OCI-LY3 (cell line): ENCODE measurements around the gene SAC3D1.

ENCODE experiments used
- H2AFZ ChIP-seq: fragments of 200-600, 300-600 bp; shearing (Covaris generic); 2 replicates; pipeline ENCODE4 v1.6.0; 2014; ENCODE audit warnings: antibody characterized with exemption, low read depth, low read length
- H3K27ac ChIP-seq: fragments of 200-600, 300-600 bp; sonication (generic); 2 replicates; pipeline ENCODE4 v1.5.1; 2014; ENCODE audit warnings: mild to moderate bottlenecking, low read length, moderate library complexity, mixed read lengths
- H3K27me3 ChIP-seq: fragments of 200-600, 300-600 bp; sonication (generic); 2 replicates; pipeline ENCODE4 v1.6.1; 2014; ENCODE audit warnings: low read depth, low read length, mixed read lengths
- H3K36me3 ChIP-seq: fragments of 200-600, 300-600 bp; sonication (generic); replicated peaks from 2 replicates; pipeline ENCODE3; 2014; ENCODE audit warnings: low read depth, low read length, mixed read lengths
- H3K4me1 ChIP-seq: fragments of 300-600, 200-600 bp; sonication (generic); 2 replicates; pipeline ENCODE4 v1.6.1; 2014; ENCODE audit warnings: low read length, mixed read lengths
- H3K4me2 ChIP-seq: fragments of 200-600, 300-600 bp; sonication (generic); 2 replicates; pipeline ENCODE4 v1.6.1; 2014; ENCODE audit warnings: low read length, mixed read lengths
- H3K4me3 ChIP-seq: fragments of 300-600, 200-600 bp; sonication (generic); 2 replicates; pipeline ENCODE4 v1.5.1; 2014; ENCODE audit warnings: antibody characterized with exemption, mild to moderate bottlenecking, low read length, moderate library complexity
- H3K79me2 ChIP-seq: fragments of 300-600, 200-600 bp; shearing (Covaris generic); 2 replicates; pipeline ENCODE4 v1.6.1; 2014; ENCODE audit warnings: mild to moderate bottlenecking, low read length, mixed read lengths
- H3K9ac ChIP-seq: fragments of 300-600, 200-600 bp; shearing (Covaris generic); 2 replicates; pipeline ENCODE4 v1.6.0; 2014; ENCODE audit warnings: mild to moderate bottlenecking, low read length, moderate library complexity
- H3K9me3 ChIP-seq: fragments of 200-600, 300-600 bp; shearing (Covaris generic); 2 replicates; pipeline ENCODE4 v1.6.1; 2014; ENCODE audit warnings: low read length, mixed read lengths; ENCODE audit not compliant: insufficient read depth
- H4K20me1 ChIP-seq: fragments of 200-600, 300-600 bp; sonication (generic); 2 replicates; pipeline ENCODE4 v1.6.1; 2016; ENCODE audit warnings: low read length, mixed read lengths; ENCODE audit not compliant: insufficient read depth
- EZH2phosphoT487 ChIP-seq: fragments of 200-600 bp; shearing (Covaris generic); IDR thresholded peaks from 2 replicates; pipeline ENCODE4 v1.6.1; 2018; ENCODE audit warnings: antibody characterized with exemption, mixed run types, low read depth
- TF ChIP-seq, protein P1 (sequence below): fragments of 200-600, 300-600 bp; sonication (generic); IDR thresholded peaks from 2 replicates; pipeline ENCODE4 v1.5.1; 2014; ENCODE audit warnings: antibody characterized with exemption, low read length, low read depth

SAC3D1 gene

DNA sequence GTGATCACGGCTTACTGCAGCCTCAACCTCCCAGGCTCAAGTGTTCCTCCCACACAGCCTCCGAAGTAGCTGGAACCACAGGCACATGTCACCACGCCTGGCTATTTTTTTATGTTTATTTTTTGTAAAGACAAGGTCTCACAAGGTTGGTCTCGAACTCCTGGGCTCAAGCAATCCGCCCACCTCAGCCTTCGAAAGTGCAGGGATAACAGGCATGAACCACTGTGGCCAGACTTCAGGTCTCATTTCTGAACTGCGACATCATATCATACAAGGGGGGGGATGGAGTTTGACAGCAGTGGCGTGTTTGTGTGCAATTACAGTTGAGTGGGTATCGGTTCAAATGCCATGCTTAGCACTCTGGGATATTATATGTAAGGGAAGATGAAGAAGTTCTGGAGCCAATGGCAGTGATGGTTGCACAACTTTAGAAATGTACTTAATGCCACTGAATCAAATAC lies 10.4 kb downstream of the SAC3D1 start:
- TF ChIP-seq, protein P1, sequence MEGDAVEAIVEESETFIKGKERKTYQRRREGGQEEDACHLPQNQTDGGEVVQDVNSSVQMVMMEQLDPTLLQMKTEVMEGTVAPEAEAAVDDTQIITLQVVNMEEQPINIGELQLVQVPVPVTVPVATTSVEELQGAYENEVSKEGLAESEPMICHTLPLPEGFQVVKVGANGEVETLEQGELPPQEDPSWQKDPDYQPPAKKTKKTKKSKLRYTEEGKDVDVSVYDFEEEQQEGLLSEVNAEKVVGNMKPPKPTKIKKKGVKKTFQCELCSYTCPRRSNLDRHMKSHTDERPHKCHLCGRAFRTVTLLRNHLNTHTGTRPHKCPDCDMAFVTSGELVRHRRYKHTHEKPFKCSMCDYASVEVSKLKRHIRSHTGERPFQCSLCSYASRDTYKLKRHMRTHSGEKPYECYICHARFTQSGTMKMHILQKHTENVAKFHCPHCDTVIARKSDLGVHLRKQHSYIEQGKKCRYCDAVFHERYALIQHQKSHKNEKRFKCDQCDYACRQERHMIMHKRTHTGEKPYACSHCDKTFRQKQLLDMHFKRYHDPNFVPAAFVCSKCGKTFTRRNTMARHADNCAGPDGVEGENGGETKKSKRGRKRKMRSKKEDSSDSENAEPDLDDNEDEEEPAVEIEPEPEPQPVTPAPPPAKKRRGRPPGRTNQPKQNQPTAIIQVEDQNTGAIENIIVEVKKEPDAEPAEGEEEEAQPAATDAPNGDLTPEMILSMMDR: no peak
- no peak for TF ChIP-seq EZH2phosphoT487
- H3K79me2 ChIP-seq: no peaks in the 10 kb centered on the region
- H2AFZ ChIP-seq: no peak overlapping the region
- peaks cover 35% of the 10 kb centered on the region for H3K4me1 ChIP-seq
- no peak overlapping the region for H3K27ac ChIP-seq
- no peak overlapping the region for H3K4me3 ChIP-seq
- H4K20me1 ChIP-seq: no peaks in the 10 kb centered on the region
- no peak overlapping the region for H3K9ac ChIP-seq
- no peaks in the 10 kb centered on the region for H3K9me3 ChIP-seq
- H3K27me3 ChIP-seq: no peaks in the 10 kb centered on the region; the same call in 1 of the 2 replicates
- H3K36me3 ChIP-seq: no peaks in the 10 kb centered on the region
- 0 out of 2 replicates have a peak overlapping the region, but pooled peaks have one; percentile 6 for H3K4me2 ChIP-seq

DNA sequence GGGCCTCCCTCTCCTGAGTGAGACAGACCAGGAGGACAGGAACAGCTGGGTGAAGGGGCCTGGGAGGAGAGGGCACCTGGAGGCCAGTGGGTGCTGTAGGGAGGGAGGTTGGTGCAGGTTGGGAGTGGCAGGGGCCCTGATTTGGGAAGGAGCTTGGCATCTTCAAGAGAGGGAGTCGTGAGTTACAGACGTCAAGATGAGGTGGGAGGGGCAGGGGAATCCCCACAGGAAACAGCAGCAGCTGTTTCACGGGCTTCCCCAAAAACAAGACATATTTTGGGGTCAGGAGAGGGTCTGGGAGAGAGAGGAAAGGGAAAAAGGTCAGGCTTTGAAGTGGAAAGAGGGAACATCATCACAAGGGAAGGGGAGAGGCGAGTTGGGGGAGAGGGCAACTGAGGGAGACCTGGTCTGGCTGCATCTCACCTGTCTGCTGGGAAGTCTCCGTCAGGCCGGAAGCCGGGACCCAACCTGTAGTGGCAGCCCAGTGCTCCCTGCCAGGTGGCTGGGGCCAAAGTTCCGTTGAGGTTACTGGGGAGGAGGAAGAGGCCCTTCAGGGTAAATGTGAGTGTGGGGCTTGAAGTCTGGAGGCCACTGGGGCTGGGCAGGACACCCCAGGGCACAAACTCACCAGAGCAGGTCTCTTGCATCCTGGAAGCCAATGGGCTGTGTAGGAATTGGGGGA lies 13.0 kb downstream of the SAC3D1 start:
- H3K4me1 ChIP-seq: peaks cover 41% of the 10 kb centered on the region
- no peaks in the 10 kb centered on the region for H3K36me3 ChIP-seq
- no peak overlapping the region for H2AFZ ChIP-seq
- H3K9me3 ChIP-seq: no peaks in the 10 kb centered on the region
- H3K79me2 ChIP-seq: no peaks in the 10 kb centered on the region
- no peaks in the 10 kb centered on the region for H4K20me1 ChIP-seq
- H3K27me3 ChIP-seq: no peaks in the 10 kb centered on the region; the same call in 1 of the 2 replicates
- H3K4me3 ChIP-seq: no peak overlapping the region
- H3K27ac ChIP-seq: no peak overlapping the region
- peak overlapping the region; percentile 21 for H3K4me2 ChIP-seq
- TF ChIP-seq, protein P1: no peak
- no peak for TF ChIP-seq EZH2phosphoT487
- no peak overlapping the region for H3K9ac ChIP-seq

DNA sequence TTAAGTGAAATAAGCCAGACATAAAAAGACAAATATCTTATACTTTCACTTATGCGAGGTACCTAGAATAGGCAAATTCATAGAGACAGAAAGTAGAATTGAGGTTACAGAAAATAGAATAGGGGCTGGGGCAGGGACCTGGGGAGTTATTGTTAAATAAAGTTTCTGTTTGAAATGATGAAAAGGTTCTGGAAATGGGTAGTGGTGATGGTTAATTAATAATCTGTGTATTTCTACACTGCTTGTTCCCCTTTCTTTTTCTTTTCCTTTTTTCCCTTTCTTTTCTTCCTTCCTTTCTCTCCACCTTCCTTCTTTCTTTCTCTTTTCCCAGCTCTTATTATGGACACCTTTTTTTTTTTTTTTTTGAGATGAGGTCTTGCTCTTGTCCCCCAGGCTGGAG lies 14.5 kb downstream of the SAC3D1 start:
- Histone ChIP-seq H3K9ac (no peak overlapping the region), H3K4me2 (peak overlapping the region; percentile 59), H3K27me3 (no peaks in the 10 kb centered on the region; the same call in 1 of the 2 replicates), H4K20me1 (no peaks in the 10 kb centered on the region), H3K36me3 (no peaks in the 10 kb centered on the region), H3K27ac (peak overlapping the region; percentile 33), H3K9me3 (no peaks in the 10 kb centered on the region), H3K4me1 (peaks cover 41% of the 10 kb centered on the region), H3K4me3 (peak overlapping the region; percentile 31), H2AFZ (no peak overlapping the region), H3K79me2 (no peaks in the 10 kb centered on the region)
- TF ChIP-seq, protein P1: no peak
- no peak for TF ChIP-seq EZH2phosphoT487

DNA sequence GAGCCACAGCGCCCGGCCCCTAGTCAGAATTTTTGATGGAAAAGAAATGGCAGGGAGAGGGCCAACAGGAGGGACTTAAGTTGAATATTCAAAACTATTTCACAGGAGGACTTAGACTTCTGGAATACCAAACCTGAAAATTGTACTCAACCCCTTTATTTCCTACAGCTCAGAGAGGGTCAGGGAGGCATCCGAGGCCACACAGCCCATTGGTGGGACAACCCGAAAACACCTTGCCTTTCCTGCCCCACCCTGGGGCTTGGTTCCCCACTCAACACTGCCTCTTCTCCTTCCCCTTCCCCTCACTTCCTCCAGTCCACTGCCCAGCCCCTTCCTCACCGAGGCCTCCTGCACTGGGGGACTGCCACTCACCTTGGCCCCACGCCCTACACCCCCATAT lies 16.0 kb downstream of the SAC3D1 start:
- Histone ChIP-seq H3K9ac (no peak overlapping the region), H3K4me1 (peaks cover 44% of the 10 kb centered on the region), H3K27me3 (no peaks in the 10 kb centered on the region), H3K79me2 (no peaks in the 10 kb centered on the region), H3K27ac (no peak overlapping the region), H4K20me1 (no peaks in the 10 kb centered on the region), H2AFZ (no peak overlapping the region), H3K4me2 (no peak overlapping the region), H3K36me3 (no peaks in the 10 kb centered on the region), H3K9me3 (no peaks in the 10 kb centered on the region), H3K4me3 (no peak overlapping the region)
- TF ChIP-seq, protein P1: no peak
- no peak for TF ChIP-seq EZH2phosphoT487
